Activated CD4-positive, alpha-beta T cell treated with anti-CD3 and anti-CD28 coated beads, Interleukin-2, amount 10 ng/mL, durations not matched to agents 24 days and 14 days (primary cell): ENCODE results near the gene PRDM16. TPM values are rescaled to one million over a fixed set of nuclear protein-coding genes. Genes with fewer than 3 reads are reported as not detected.

Experiments
- DNase-seq: peaks from one replicate; pipeline ENCODE4 v3.0.0; 2022
- H3K27ac Mint-ChIP-seq: one replicate; pipeline ENCODE4 v1.8.0; 2022; ENCODE audit warnings: mild to moderate bottlenecking, mixed read lengths
- H3K27me3 Mint-ChIP-seq: one replicate; pipeline ENCODE4 v1.8.0; 2022; ENCODE audit warnings: mixed read lengths
- H3K36me3 Mint-ChIP-seq: one replicate; pipeline ENCODE4 v1.8.0; 2022; ENCODE audit warnings: low read depth, mild to moderate bottlenecking, mixed read lengths
- H3K4me1 Mint-ChIP-seq: one replicate; pipeline ENCODE4 v1.8.0; 2021; ENCODE audit warnings: mixed read lengths
- H3K4me3 Mint-ChIP-seq: one replicate; pipeline ENCODE4 v1.8.0; 2022; ENCODE audit warnings: mild to moderate bottlenecking, moderate library complexity, mixed read lengths
- H3K9me3 Mint-ChIP-seq: one replicate; pipeline ENCODE4 v1.8.0; 2021; ENCODE audit warnings: mixed read lengths
- intact Hi-C: fragments of 100-400 bp; cut with micrococcal nuclease; formaldehyde crosslinking; loops from one replicate; pipeline ENCODE4 v1.15.1; 2023
- total RNA-seq: library from RNA; stranded (reverse); gene quantifications from 2 replicates; pipeline ENCODE4 v1.2.3, GENCODE V29; 2022

The PRDM16 gene
- total RNA-seq, 1 donor from 2014 or later, result not detected

DNA sequence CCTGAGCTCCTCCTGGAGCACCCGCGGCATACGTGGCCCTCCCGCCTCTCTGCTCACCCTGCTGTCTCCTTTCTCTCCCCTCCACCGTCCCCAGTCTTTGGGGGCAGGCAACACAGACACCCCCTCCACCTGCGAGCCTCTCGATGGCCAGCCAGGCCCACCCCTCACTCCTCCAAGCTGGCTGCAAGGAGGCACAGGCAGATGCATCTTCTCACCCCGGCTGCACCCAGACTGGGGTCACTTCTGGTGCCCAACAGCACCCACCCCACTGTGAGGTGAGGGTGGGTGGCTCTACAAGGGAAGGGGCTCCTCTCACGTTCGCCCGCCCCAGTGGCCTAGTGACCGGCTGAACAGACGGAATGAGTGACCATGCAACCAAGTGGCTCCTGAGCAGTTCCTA, 277.5 kb downstream of the PRDM16 start:
- H3K4me1 Mint-ChIP-seq, result no peaks in the 10 kb centered on the region
- no peaks in the 10 kb centered on the region for H3K27me3 Mint-ChIP-seq
- H3K9me3 Mint-ChIP-seq, result peaks cover 3% of the 10 kb centered on the region
- H3K36me3 Mint-ChIP-seq, result no peaks in the 10 kb centered on the region
- no peak overlapping the region for H3K4me3 Mint-ChIP-seq
- intact Hi-C loops, result no loop called here
- no peak for DNase-seq
- no peak overlapping the region for H3K27ac Mint-ChIP-seq

DNA sequence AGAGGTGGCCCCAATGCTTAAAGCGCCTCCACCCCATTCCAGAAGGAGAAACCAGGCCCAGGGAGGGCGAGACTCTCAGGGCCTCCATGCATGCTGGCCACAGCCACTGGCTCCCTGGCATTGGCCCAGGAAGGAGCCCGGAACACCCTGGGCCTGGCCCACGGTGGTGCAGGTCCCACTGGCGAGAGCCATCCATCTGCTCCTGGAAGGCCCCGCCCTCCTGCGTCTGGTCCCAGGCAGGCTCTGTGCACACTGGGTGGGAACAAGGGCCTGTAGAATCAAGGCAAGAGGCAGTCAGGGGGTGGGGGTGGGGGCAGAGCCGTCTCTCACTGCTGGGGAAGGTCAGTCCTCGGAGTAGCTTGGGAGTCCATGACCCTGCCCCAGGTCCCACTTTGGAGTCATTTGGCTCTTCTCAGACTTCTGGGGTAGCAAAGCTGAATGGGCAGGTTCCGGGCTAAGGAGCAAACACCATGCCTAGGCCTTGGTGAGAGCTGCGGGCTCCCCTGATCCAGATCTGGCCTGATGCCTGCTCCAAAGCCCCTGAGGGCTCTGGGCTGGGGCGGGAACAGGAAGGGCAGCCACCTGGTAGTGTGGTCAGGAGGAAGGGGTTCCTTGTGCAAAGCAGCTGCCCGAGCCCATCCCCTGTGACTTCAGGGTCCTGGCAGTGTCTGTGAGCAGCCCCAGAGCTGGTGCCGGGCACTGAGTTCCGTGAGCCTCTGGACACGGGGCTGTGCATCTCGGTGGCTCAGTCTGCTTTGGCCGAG, 278.4 kb downstream of the PRDM16 start:
- intact Hi-C loops, result no loop called here
- Mint-ChIP-seq H3K4me3 (no peak overlapping the region), H3K9me3 (peaks cover 3% of the 10 kb centered on the region), H3K36me3 (no peaks in the 10 kb centered on the region), H3K27ac (no peak overlapping the region), H3K4me1 (no peaks in the 10 kb centered on the region), H3K27me3 (no peaks in the 10 kb centered on the region)
- no peak for DNase-seq

- DNase-seq, result no peak
- H3K27me3 Mint-ChIP-seq, result no peaks in the 10 kb centered on the region
- no peaks in the 10 kb centered on the region for H3K36me3 Mint-ChIP-seq
- no peak overlapping the region for H3K4me3 Mint-ChIP-seq
- H3K9me3 Mint-ChIP-seq, result peaks cover 3% of the 10 kb centered on the region
- intact Hi-C loops, result no loop called here
- H3K4me1 Mint-ChIP-seq, result no peaks in the 10 kb centered on the region
- H3K27ac Mint-ChIP-seq, result no peak overlapping the region
These were observed 279.3 kb downstream of the PRDM16 start for GRCh38 chr1:3348196-3348865.

DNA sequence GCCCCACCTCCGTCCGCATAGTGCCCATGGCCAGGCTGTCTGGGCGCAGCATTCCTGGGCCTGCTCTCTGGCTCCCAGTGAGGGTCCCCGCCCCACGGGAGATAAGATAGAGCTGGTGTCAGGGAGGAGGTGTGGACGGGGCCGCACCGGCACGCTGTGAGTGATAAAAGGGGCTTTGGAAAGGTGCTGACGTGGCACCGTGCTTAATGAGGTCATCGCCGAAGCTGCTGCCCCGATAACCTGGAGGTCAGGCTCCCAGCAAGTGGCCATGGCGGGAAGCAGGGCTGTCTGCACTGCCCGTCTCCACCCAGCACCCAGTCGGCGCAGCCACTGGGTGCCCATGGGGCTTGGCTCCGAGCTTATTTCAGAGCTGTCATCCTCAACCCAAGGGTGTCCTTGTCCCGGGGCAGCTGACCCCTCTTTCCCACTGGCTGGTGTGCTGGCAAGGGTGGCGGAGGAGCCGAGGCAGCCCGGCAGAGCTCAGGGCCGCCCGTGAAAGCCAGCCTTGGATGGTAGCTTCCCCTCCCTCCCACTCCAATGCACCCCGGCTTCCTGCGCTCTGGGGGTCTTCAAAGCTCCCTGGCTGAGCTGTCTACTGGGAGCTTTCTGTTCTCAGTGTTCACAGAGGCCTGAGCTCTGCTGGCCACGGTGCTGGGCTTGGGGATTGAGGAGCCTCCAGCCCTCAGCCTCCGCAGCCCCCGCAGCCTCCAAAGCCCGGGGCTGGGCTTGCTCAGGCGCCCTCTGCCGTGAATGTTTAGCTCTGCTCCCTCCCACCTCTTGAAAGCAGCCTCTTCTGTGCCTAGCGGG, 280.4 kb downstream of the PRDM16 start:
- Mint-ChIP-seq H3K9me3 (no peaks in the 10 kb centered on the region), H3K4me1 (no peaks in the 10 kb centered on the region), H3K27me3 (no peaks in the 10 kb centered on the region), H3K36me3 (no peaks in the 10 kb centered on the region), H3K27ac (no peak overlapping the region), H3K4me3 (no peak overlapping the region)
- intact Hi-C loops, result no loop called here
- no peak for DNase-seq

GRCh38 chr1:3349968-3350299, 280.9 kb downstream of the PRDM16 start:
- DNase-seq, result no peak
- H3K27ac Mint-ChIP-seq, result no peak overlapping the region
- H3K4me1 Mint-ChIP-seq, result no peaks in the 10 kb centered on the region
- H3K36me3 Mint-ChIP-seq, result no peaks in the 10 kb centered on the region
- intact Hi-C loops, result no loop called here
- H3K27me3 Mint-ChIP-seq, result no peaks in the 10 kb centered on the region
- no peak overlapping the region for H3K4me3 Mint-ChIP-seq
- H3K9me3 Mint-ChIP-seq, result no peaks in the 10 kb centered on the region

- intact Hi-C loops, result no loop called here
- H3K27me3 Mint-ChIP-seq, result no peaks in the 10 kb centered on the region
- no peaks in the 10 kb centered on the region for H3K4me1 Mint-ChIP-seq
- H3K36me3 Mint-ChIP-seq, result no peaks in the 10 kb centered on the region
- H3K27ac Mint-ChIP-seq, result no peak overlapping the region
- no peak overlapping the region for H3K4me3 Mint-ChIP-seq
- no peak for DNase-seq
- no peaks in the 10 kb centered on the region for H3K9me3 Mint-ChIP-seq
These were observed 281.7 kb downstream of the PRDM16 start for GRCh38 chr1:3350506-3351261.

- no peak for DNase-seq
- no peaks in the 10 kb centered on the region for H3K9me3 Mint-ChIP-seq
- H3K27ac Mint-ChIP-seq, result no peak overlapping the region
- H3K4me3 Mint-ChIP-seq, result no peak overlapping the region
- H3K27me3 Mint-ChIP-seq, result no peaks in the 10 kb centered on the region
- no peaks in the 10 kb centered on the region for H3K36me3 Mint-ChIP-seq
- no peaks in the 10 kb centered on the region for H3K4me1 Mint-ChIP-seq
- intact Hi-C loops, result no loop called here
These were observed 282.7 kb downstream of the PRDM16 start for GRCh38 chr1:3351449-3352298.

GRCh38 chr1:3352299-3352951, 283.4 kb downstream of the PRDM16 start:
- Mint-ChIP-seq H3K9me3 (no peaks in the 10 kb centered on the region), H3K4me3 (no peak overlapping the region), H3K27ac (no peak overlapping the region), H3K27me3 (no peaks in the 10 kb centered on the region), H3K36me3 (no peaks in the 10 kb centered on the region), H3K4me1 (no peaks in the 10 kb centered on the region)
- intact Hi-C loops, result no loop called here
- no peak for DNase-seq

GRCh38 chr1:3352952-3353331, 283.9 kb downstream of the PRDM16 start:
- Mint-ChIP-seq H3K27ac (no peak overlapping the region), H3K27me3 (no peaks in the 10 kb centered on the region), H3K36me3 (no peaks in the 10 kb centered on the region), H3K4me3 (no peak overlapping the region), H3K4me1 (no peaks in the 10 kb centered on the region), H3K9me3 (no peaks in the 10 kb centered on the region)
- no peak for DNase-seq
- intact Hi-C loops, result no loop called here

DNA sequence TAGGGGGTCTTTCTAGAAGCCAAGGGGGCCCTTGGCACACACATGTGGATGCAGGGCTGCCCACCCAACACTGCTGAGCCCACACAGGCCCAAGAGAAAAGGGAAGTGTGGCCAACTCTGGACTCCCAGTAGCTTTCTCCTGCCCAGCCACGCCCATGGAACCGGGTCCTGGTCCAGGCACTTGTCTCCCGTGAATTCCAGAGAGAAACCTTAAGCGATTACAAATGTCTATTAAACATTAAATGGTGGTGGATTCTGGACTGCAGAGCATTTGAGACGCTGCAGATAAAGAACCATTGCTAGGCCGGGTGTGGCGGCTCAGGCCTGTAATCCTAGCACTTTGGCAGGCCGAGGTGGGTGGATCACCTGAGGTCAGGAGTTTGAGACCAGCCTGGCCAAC, 284.9 kb downstream of the PRDM16 start:
- no peaks in the 10 kb centered on the region for H3K36me3 Mint-ChIP-seq
- no peaks in the 10 kb centered on the region for H3K27me3 Mint-ChIP-seq
- intact Hi-C loops, result no loop called here
- H3K27ac Mint-ChIP-seq, result no peak overlapping the region
- no peak overlapping the region for H3K4me3 Mint-ChIP-seq
- H3K4me1 Mint-ChIP-seq, result no peaks in the 10 kb centered on the region
- no peaks in the 10 kb centered on the region for H3K9me3 Mint-ChIP-seq
- DNase-seq, result no peak

DNA sequence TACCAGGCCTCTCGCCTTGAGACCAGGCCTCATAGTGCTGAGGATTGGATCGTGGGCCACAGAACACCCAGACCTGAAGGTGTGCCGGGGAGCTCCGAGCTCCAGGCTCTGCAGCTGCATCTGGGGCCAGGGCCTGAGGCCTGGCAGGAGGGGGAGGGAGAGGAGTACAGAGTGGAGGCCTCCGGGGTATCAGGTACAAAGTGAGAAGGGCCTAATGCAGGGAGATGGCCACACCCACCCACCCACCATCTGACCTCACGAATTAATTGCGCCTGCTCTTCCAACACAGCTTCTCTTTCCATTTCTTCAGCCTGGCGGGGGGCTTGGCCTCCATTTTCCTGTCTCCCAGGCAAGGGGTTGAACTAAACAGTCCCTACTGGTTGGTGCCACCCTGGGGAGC, 286.1 kb downstream of the PRDM16 start:
- Mint-ChIP-seq H3K9me3 (no peaks in the 10 kb centered on the region), H3K36me3 (no peaks in the 10 kb centered on the region), H3K4me1 (no peaks in the 10 kb centered on the region), H3K27ac (no peak overlapping the region), H3K27me3 (no peaks in the 10 kb centered on the region), H3K4me3 (no peak overlapping the region)
- intact Hi-C loops, result no loop called here
- no peak for DNase-seq

- intact Hi-C loops, result no loop called here
- H3K27me3 Mint-ChIP-seq, result no peaks in the 10 kb centered on the region
- H3K9me3 Mint-ChIP-seq, result no peaks in the 10 kb centered on the region
- H3K4me3 Mint-ChIP-seq, result no peak overlapping the region
- DNase-seq, result no peak
- no peak overlapping the region for H3K27ac Mint-ChIP-seq
- H3K4me1 Mint-ChIP-seq, result no peaks in the 10 kb centered on the region
- H3K36me3 Mint-ChIP-seq, result no peaks in the 10 kb centered on the region
These were observed 287.2 kb downstream of the PRDM16 start for GRCh38 chr1:3355894-3356826.
